H1 (cell line): ENCODE data around the gene VPS13D. TPM values are rescaled to one million over a fixed set of nuclear protein-coding genes. Genes with fewer than 3 reads are reported as not detected.

Source experiments
- CTCF ChIA-PET: fragments of 300-600 bp; sonication (Branson Sonifier 250); formaldehyde crosslinking; loops from one replicate; lab custom pipeline; 2021; ENCODE audit not compliant: partially characterized antibody; lab: Charles Lee
- POLR2A ChIA-PET: fragments of 300-600 bp; sonication (Branson Sonifier 250); formaldehyde crosslinking; loops from one replicate; lab custom pipeline; 2021; ENCODE audit warnings: inconsistent platforms; ENCODE audit not compliant: partially characterized antibody; lab: Charles Lee
- DNase-seq, 2 experiments: peaks; one replicate each; pipeline versions ENCODE4 v3.0.0 to v3.0.0-alpha.2; 2010 to 2022; ENCODE audit warnings: low spot score in 2 of 2, low read depth in 1 of 2, mixed read lengths in 1 of 2
- FAIRE-seq: peaks from 2 replicates; lab custom pipeline; 2011; peaks lifted over from hg19 to GRCh38; lab: Jason Lieb, UNC
- H2AFZ ChIP-seq: 2 replicates; pipeline ENCODE4 v1.8.1; 2012; ENCODE audit warnings: low read length, inconsistent platforms
- H2AK5ac ChIP-seq: 2 replicates; pipeline ENCODE4 v1.6.1; 2013; ENCODE audit warnings: low read depth, low read length
- H2BK120ac ChIP-seq: replicated peaks from 2 replicates; pipeline ENCODE3; 2013; ENCODE audit warnings: low read depth, low read length, inconsistent platforms
- H2BK12ac ChIP-seq: 2 replicates; pipeline ENCODE4 v1.6.1; 2013; ENCODE audit warnings: low read depth, low read length
- H2BK15ac ChIP-seq: 2 replicates; pipeline ENCODE4 v1.6.1; 2013; ENCODE audit warnings: low read length
- H2BK20ac ChIP-seq: 2 replicates; pipeline ENCODE4 v1.6.1; 2013; ENCODE audit warnings: low read length
- H2BK5ac ChIP-seq: 2 replicates; pipeline ENCODE4 v1.6.1; 2013; ENCODE audit warnings: low read depth, low read length
- H3K14ac ChIP-seq: 2 replicates; pipeline ENCODE4 v1.6.1; 2013; ENCODE audit warnings: inconsistent platforms; ENCODE audit not compliant: insufficient read length
- H3K18ac ChIP-seq: 2 replicates; pipeline ENCODE4 v1.6.1; 2013; ENCODE audit warnings: low read length; ENCODE audit errors: extremely low read depth
- H3K23ac ChIP-seq: 2 replicates; pipeline ENCODE4 v1.6.1; 2013; ENCODE audit warnings: inconsistent platforms; ENCODE audit not compliant: insufficient read length
- H3K23me2 ChIP-seq: 2 replicates; pipeline ENCODE4 v1.6.1; 2013; ENCODE audit warnings: low read depth, low read length
- H3K27ac ChIP-seq: 2 replicates; pipeline ENCODE4 v1.6.1; 2011; ENCODE audit warnings: low read depth, low read length, inconsistent platforms
- H3K27me3 ChIP-seq, 4 experiments: replicated peaks in 1 of 4; 1 replicate in 1 of 4; 2 replicates in 3 of 4; pipeline versions ENCODE4 v1.6.1 to v1.8.1; 2011 to 2013; ENCODE audit warnings: low read length in 3 of 4, mild to moderate bottlenecking in 3 of 4, inconsistent platforms in 2 of 4, mixed read lengths in 2 of 4, moderate library complexity in 1 of 4; ENCODE audit not compliant: control insufficient read depth in 3 of 4, insufficient read depth in 3 of 4; ENCODE audit errors: extremely low read depth in 1 of 4
- H3K36me3 ChIP-seq, 4 experiments: 2 replicates each; pipeline versions ENCODE4 v1.6.1 to v1.8.1; 2011 to 2013; ENCODE audit warnings: mild to moderate bottlenecking in 4 of 4, low read length in 3 of 4, moderate library complexity in 2 of 4, control low read depth in 1 of 4, inconsistent platforms in 1 of 4; ENCODE audit not compliant: insufficient read depth in 4 of 4, control insufficient read depth in 2 of 4
- H3K4ac ChIP-seq: replicated peaks from 2 replicates; pipeline ENCODE3; 2013; ENCODE audit warnings: low read length, low read depth, mixed read lengths, inconsistent platforms; ENCODE audit not compliant: insufficient read length
- H3K4me1 ChIP-seq, 4 experiments: replicated peaks in 1 of 4; 1 replicate in 1 of 4; 2 replicates in 3 of 4; pipeline versions ENCODE4 v1.6.1 to v1.8.1; 2011 to 2013; ENCODE audit warnings: low read length in 3 of 4, inconsistent platforms in 2 of 4, mixed read lengths in 1 of 4; ENCODE audit not compliant: insufficient read depth in 4 of 4, control insufficient read depth in 3 of 4
- H3K4me2 ChIP-seq, 2 experiments: 2 replicates each; pipeline versions ENCODE4 v1.6.1 to v1.8.1; 2011 to 2013; ENCODE audit warnings: low read depth in 2 of 2, low read length in 2 of 2, control low read depth in 1 of 2, inconsistent platforms in 1 of 2, mild to moderate bottlenecking in 1 of 2; ENCODE audit not compliant: insufficient read depth in 1 of 2
- H3K4me3 ChIP-seq, 4 experiments: fragments of 200-600, 300-600 bp in 1 of 4; sonication (generic), shearing (Covaris generic), sonication (Bioruptor Twin) in 1 of 4; 2 replicates each; pipeline versions ENCODE4 v1.5.1 to v1.8.1; 2011 to 2016; ENCODE audit warnings: low read length in 4 of 4, low read depth in 3 of 4, control low read depth in 2 of 4, inconsistent platforms in 2 of 4, mild to moderate bottlenecking in 2 of 4, mixed read lengths in 1 of 4, moderate library complexity in 1 of 4; ENCODE audit not compliant: insufficient read depth in 2 of 4; ENCODE audit errors: extremely low read depth in 1 of 4
- H3K56ac ChIP-seq: replicated peaks from 2 replicates; pipeline ENCODE3; 2013; ENCODE audit warnings: low read depth, mild to moderate bottlenecking, mixed read lengths, low read length, inconsistent platforms; ENCODE audit not compliant: insufficient read length
- H3K79me1 ChIP-seq: 2 replicates; pipeline ENCODE4 v1.6.1; 2013; ENCODE audit warnings: low read depth, low read length, control low read depth
- H3K79me2 ChIP-seq, 2 experiments: 2 replicates each; pipeline versions ENCODE4 v1.6.1 to v1.8.1; 2012 to 2013; ENCODE audit warnings: low read length in 2 of 2, mild to moderate bottlenecking in 2 of 2, inconsistent platforms in 1 of 2; ENCODE audit not compliant: insufficient read depth in 2 of 2, control insufficient read depth in 1 of 2
- H3K9ac ChIP-seq, 4 experiments: replicated peaks in 1 of 4; 1 replicate in 1 of 4; 2 replicates in 3 of 4; pipeline versions ENCODE4 v1.6.1 to v1.8.1; 2011 to 2013; ENCODE audit warnings: low read depth in 3 of 4, low read length in 3 of 4, control low read depth in 2 of 4, mild to moderate bottlenecking in 2 of 4, moderate library complexity in 2 of 4, inconsistent platforms in 1 of 4; ENCODE audit errors: extremely low read depth in 1 of 4
- H3K9me3 ChIP-seq, 2 experiments: 2 replicates each; pipeline versions ENCODE4 v1.6.1 to v1.8.1; 2012 to 2013; ENCODE audit warnings: mild to moderate bottlenecking in 2 of 2, moderate library complexity in 2 of 2, control low read depth in 1 of 2, inconsistent platforms in 1 of 2, low read depth in 1 of 2, low read length in 1 of 2, mixed read lengths in 1 of 2; ENCODE audit not compliant: insufficient read depth in 2 of 2
- H4K20me1 ChIP-seq, 2 experiments: replicated peaks in 1 of 2; 2 replicates each; pipeline versions ENCODE3 to v1.8.1; 2011 to 2013; ENCODE audit warnings: inconsistent platforms in 2 of 2, low read length in 2 of 2, mild to moderate bottlenecking in 1 of 2; ENCODE audit not compliant: insufficient read depth in 2 of 2, control insufficient read depth in 1 of 2
- H4K5ac ChIP-seq: 2 replicates; pipeline ENCODE4 v1.6.1; 2013; ENCODE audit warnings: low read length, low read depth, mixed read lengths, inconsistent platforms; ENCODE audit not compliant: insufficient read length
- H4K8ac ChIP-seq: 2 replicates; pipeline ENCODE4 v1.8.0; 2013; ENCODE audit warnings: mild to moderate bottlenecking, moderate library complexity, low read length, inconsistent platforms; ENCODE audit not compliant: insufficient read depth; ENCODE audit errors: extremely low read depth
- H4K91ac ChIP-seq: replicated peaks from 2 replicates; pipeline ENCODE3; 2013; ENCODE audit warnings: low read length, mixed read lengths, inconsistent platforms; ENCODE audit not compliant: insufficient read length
- BACH1 ChIP-seq: IDR thresholded peaks from 2 replicates; pipeline ENCODE4 v1.6.1; 2012; ENCODE audit warnings: low read length, improper control_type of control experiment
- BCL11A ChIP-seq, 2 experiments: IDR thresholded peaks; one replicate each; pipeline ENCODE4 v1.6.1; 2011; ENCODE audit warnings: low read depth in 2 of 2, low read length in 2 of 2, mild to moderate bottlenecking in 2 of 2
- BRCA1 ChIP-seq: IDR thresholded peaks from 2 replicates; pipeline ENCODE4 v1.6.1; 2012; ENCODE audit warnings: low read depth, low read length, improper control_type of control experiment
- CHD1 ChIP-seq: IDR thresholded peaks from 2 replicates; pipeline ENCODE4 v1.6.1; 2012; ENCODE audit warnings: low read depth, low read length, improper control_type of control experiment
- CHD2 ChIP-seq: IDR thresholded peaks from 2 replicates; pipeline ENCODE4 v1.6.1; 2012; ENCODE audit warnings: low read length, improper control_type of control experiment
- CREB1 ChIP-seq: IDR thresholded peaks from 2 replicates; pipeline ENCODE4 v1.6.1; 2012; ENCODE audit warnings: inconsistent platforms
- KDM1A ChIP-seq: fragments of 200-600, 300-600 bp; sonication (generic); IDR thresholded peaks from 2 replicates; pipeline ENCODE4 v1.7.1; 2016; ENCODE audit warnings: mild to moderate bottlenecking, low read length, borderline replicate concordance
- NANOG ChIP-seq: IDR thresholded peaks from 2 replicates; pipeline ENCODE4 v1.6.1; 2011; ENCODE audit warnings: low read length, low read depth, mild to moderate bottlenecking, inconsistent platforms; ENCODE audit not compliant: insufficient read depth, poor library complexity, severe bottlenecking
- POLR2AphosphoS5 ChIP-seq: IDR thresholded peaks from 2 replicates; pipeline ENCODE4 v1.6.1; 2011; ENCODE audit warnings: low read depth, low read length
- RBBP5 ChIP-seq: IDR thresholded peaks from 2 replicates; pipeline ENCODE4 v1.7.1; 2012; ENCODE audit warnings: low read depth, mild to moderate bottlenecking, inconsistent platforms, low read length, moderate library complexity, borderline replicate concordance
- RXRA ChIP-seq: IDR thresholded peaks from 2 replicates; pipeline ENCODE4 v1.6.1; 2011; ENCODE audit warnings: low read depth, mild to moderate bottlenecking, low read length, moderate library complexity; ENCODE audit not compliant: insufficient read depth
- SAP30 ChIP-seq: fragments of 300-600 bp; sonication (generic); IDR thresholded peaks from 2 replicates; pipeline ENCODE4 v1.7.1; 2012; ENCODE audit warnings: low read length, moderate library complexity, mild to moderate bottlenecking, inconsistent platforms; ENCODE audit not compliant: insufficient read depth, insufficient replicate concordance
- SIX5 ChIP-seq: IDR thresholded peaks from 2 replicates; pipeline ENCODE4 v1.6.1; 2011; ENCODE audit warnings: mild to moderate bottlenecking, low read depth, low read length
- SP1 ChIP-seq: IDR thresholded peaks from 2 replicates; pipeline ENCODE4 v1.6.1; 2011; ENCODE audit warnings: low read depth, low read length
- SUZ12 ChIP-seq: fragments of 200-600 bp; sonication (generic); IDR thresholded peaks from 2 replicates; pipeline ENCODE4 v1.6.1; 2012; ENCODE audit warnings: mild to moderate bottlenecking, inconsistent platforms, low read length, moderate library complexity, mixed read lengths
- WGBS, 2 experiments: shearing (Covaris generic) in 1 of 2; methylation state at CpG; one replicate each; pipeline versions ENCODE4 v1.1.6 to v1.1.7; 2013 to 2015; ENCODE audit warnings: low lambda C conversion rate in 2 of 2, mixed read lengths in 2 of 2, inconsistent platforms in 1 of 2, low coverage in 1 of 2, missing lambda C conversion rate in 1 of 2; ENCODE audit not compliant: insufficient replicate concordance in 2 of 2, insufficient coverage in 1 of 2, insufficient read length in 1 of 2; ENCODE audit errors: extremely low coverage in 1 of 2, missing lambda C conversion rate in 1 of 2; 5-methylcytosine and 5-hydroxymethylcytosine counted together
- polyA plus RNA-seq, 7 experiments: library from polyadenylated mRNA; depleted of rRNA in 3 of 7; stranded (reverse) in 5 of 7; unstranded in 2 of 7; fragments of >200 nt in 5 of 7; fragments of 200-250 nt in 2 of 7; gene quantifications; 1 replicate in 5 of 7; 2 replicates in 1 of 7; 4 replicates in 1 of 7; pipeline versions ENCODE4 v1.2.1 to v1.2.3, GENCODE V29; 2011 to 2013; ENCODE audit warnings: missing spikeins in 2 of 7, mixed read lengths in 2 of 7
- total RNA-seq: library from RNA; stranded (reverse); fragmentation: NEBNext Ultra II Directional; extraction: Animal tissue kit (Norgen Biotek cat#: 25700); gene quantifications from 2 replicates; pipeline ENCODE4 v1.2.1, GENCODE V29; 2021

VPS13D gene
- total and polyA plus RNA-seq, 2 of the 8 experiments (the other 6 are each of a cell fraction or from before 2014, with no cell fraction given), result 10.9 to 31.2 TPM

DNA sequence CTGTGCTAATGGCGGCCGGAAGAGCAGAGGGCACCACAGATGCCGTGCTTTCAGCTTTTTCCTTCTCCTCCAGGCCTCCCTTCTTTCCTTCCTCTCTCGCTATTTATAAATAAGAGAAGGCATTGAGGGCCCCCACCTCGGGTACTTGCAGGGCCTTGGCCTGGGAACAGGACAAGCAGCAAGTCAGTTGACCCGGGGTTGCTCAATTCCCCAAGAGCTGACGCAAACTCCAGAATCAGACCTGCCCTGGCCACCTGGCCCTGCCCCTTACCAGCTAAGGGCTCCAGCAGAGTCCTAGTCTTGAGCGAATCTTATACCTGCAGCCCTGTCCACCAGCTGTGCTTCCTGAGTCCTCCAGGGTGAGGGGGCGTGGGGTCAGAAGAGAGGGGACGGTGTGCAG, 49.5 kb upstream of the VPS13D start:
- Histone ChIP-seq H4K8ac (no peak overlapping the region), H3K4ac (no peak overlapping the region), H2BK15ac (no peak overlapping the region), H2BK5ac (no peak overlapping the region), H4K91ac (peak overlapping the region; percentile 17), H2BK12ac (no peak overlapping the region), H3K14ac (no peak overlapping the region), H2BK120ac (no peak overlapping the region), H3K4me1 (peaks cover 0 to 18% (median 3%) of the 10 kb centered on the region in 4 experiments; a peak in 4 of 7 replicates), H4K5ac (no peak overlapping the region), H3K27ac (no peak overlapping the region), H3K56ac (no peak overlapping the region), H2BK20ac (no peak overlapping the region), H3K23ac (no peak overlapping the region), H3K4me2 (no peak overlapping the region), H3K36me3 (no peaks in the 10 kb centered on the region), H3K18ac (no peak overlapping the region; the same call in 1 of the 2 replicates), H3K79me2 (no peaks in the 10 kb centered on the region), H3K79me1 (no peaks in the 10 kb centered on the region), H3K27me3 (no peaks in the 10 kb centered on the region), H3K23me2 (no peaks in the 10 kb centered on the region), H2AK5ac (no peak overlapping the region), H3K4me3 (no peak overlapping the region)
- 87% methylated on average over 10 of the region's 10 CpGs; no CpG with 5 or more reads in 1 of the 2 experiments for WGBS, 2 experiments
- DNase-seq, result no peak
- CTCF ChIA-PET, result interaction anchor here (0.9 to 5.0 kb wide), 5 partner anchors 8 to 58 kb away, joined by 3 to 29 read pairs (median 9); no protein-coding TSS in a partner anchor
- FAIRE-seq, result no peak
- TF ChIP-seq BRCA1 (no peak), RBBP5 (no peak), RXRA (no peak), BCL11A (IDR thresholded peaks at IDR 0.05; ENCODE audit: low read depth in 2 of 2, low read length in 2 of 2) (no peak), CHD2 (no peak), SAP30 (no peak), POLR2AphosphoS5 (no peak), NANOG (no peak), SIX5 (no peak), CREB1 (no peak), SUZ12 (no peak), CHD1 (no peak), SP1 (no peak), BACH1 (no peak), KDM1A (no peak)
- TF ChIP-seq, all 59 proteins: peak for 0
- no peaks in the 10 kb centered on the region for H4K20me1 ChIP-seq
- no peak overlapping the region for H3K9ac ChIP-seq
- POLR2A ChIA-PET, result interaction anchor here (1.5 kb wide), 1 partner anchor 11 kb away, joined by 8 read pairs; no protein-coding TSS in a partner anchor
- H3K9me3 ChIP-seq, result peaks cover 0 to 9% of the 10 kb centered on the region in 2 experiments; a peak in 1 of 4 replicates
- H2AFZ ChIP-seq, result no peak overlapping the region
